ACHN (cell line): ENCODE results near the gene RPS6KA5.
A peak's percentile ranks its signal among the peaks of the same experiment; 100 is the strongest.

Experiments
- DNase-seq: peaks from one replicate; pipeline ENCODE4 v3.0.0-alpha.2; 2015
- in situ Hi-C: cut with HindIII; loops from 2 replicates; pipeline ENCODE4 v1.10.0; 2017; ENCODE audit warnings: low sequenced_read_pairs, low pct_ligation_motif_present, low pct_unique_long_range_greater_than_20kb

Gene RPS6KA5

DNA sequence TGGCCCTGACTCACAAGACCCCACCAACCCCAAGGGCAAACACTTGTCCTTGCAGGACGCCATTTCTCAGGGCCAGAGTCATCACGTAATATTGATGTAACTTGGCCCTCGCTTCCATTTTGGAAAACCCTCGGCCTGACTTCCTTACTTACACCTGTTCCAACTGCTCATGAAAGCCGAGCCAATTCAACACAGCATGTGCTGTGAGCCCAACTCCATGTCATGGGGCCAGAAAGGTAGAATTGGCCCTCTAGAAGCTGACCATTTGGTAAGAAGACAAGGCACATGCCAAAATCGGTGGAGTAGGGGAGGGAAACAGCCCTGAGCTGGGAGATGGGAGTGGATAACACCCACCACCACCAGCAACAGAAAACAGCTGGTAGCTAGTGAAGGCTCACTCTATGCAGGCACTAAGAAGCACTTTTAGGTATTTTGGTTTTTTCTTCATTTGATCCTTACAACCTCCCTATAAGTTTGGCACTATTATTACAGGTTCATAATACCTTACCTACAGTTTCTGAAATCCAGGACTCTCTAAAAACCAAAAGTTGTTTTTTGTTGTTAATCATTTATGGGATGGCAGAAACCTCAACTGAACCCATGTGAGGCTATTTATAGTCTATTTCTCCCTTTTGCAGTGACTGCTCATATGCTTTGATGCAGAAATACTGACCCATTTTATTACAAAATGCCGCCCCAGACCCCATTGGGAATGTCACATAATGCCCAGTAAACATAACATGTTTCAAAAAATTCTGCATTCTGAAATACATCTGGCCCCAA lies 250.7 kb downstream of the RPS6KA5 start:
- in situ Hi-C loops: no loop called here
- DNase-seq: no peak

DNA sequence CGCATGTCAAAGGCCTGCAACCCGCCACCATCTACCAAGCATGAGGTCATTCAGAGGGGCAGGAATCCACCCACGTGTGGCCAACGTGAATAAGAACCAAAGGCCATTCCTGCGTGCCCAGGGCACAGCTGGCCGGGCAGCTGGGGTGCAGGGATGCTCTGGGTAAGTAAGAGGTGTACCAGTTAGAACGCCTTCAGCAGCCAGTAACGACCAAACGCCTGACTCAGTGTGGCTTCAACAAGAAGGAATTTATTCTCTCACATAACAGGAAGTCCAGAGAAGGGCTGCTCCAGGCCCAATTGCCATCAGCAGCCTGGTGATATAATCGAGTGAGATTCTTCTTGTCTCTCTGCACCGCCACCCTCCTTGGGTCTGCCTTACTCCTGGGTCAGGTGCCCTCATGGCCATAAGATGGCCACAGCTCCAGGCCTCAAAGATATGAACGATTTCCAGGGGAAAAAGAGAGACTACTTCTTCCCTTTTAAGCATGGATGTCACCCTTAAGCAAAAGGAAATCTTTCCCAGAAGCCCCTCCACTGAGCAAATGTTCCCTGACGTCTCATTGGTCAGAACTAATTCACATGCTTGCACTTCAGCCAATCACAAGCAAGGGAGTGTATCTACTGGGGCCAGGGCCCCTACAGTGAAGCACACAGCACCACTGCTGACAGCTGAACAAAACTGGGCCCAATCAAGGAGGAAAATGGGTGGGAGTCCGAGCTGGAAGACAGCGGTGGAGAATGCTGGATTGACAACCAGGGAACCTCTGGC lies 251.5 kb downstream of the RPS6KA5 start:
- in situ Hi-C loops: no loop called here
- peak; percentile 13 for DNase-seq

DNA sequence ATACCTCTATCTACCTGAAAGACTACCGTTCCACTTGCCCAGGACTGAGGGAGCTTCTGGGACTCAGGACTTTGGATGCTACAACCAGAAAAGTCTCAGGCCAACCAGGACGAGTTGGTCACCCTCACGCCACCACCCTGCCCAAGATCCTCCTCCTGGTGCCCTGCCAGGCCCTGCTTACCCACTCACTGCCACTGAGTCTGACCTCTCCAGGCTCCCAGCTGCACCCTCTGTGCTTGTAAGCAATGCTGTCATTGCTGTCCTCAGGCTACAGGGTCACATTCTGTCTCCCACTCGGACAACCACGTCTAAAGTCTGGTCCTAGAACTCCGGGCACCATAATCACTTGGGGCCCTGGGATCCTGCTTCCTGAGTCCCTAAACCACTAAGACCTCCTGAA lies 253.4 kb downstream of the RPS6KA5 start:
- no peak for DNase-seq
- in situ Hi-C loops: no loop called here

DNA sequence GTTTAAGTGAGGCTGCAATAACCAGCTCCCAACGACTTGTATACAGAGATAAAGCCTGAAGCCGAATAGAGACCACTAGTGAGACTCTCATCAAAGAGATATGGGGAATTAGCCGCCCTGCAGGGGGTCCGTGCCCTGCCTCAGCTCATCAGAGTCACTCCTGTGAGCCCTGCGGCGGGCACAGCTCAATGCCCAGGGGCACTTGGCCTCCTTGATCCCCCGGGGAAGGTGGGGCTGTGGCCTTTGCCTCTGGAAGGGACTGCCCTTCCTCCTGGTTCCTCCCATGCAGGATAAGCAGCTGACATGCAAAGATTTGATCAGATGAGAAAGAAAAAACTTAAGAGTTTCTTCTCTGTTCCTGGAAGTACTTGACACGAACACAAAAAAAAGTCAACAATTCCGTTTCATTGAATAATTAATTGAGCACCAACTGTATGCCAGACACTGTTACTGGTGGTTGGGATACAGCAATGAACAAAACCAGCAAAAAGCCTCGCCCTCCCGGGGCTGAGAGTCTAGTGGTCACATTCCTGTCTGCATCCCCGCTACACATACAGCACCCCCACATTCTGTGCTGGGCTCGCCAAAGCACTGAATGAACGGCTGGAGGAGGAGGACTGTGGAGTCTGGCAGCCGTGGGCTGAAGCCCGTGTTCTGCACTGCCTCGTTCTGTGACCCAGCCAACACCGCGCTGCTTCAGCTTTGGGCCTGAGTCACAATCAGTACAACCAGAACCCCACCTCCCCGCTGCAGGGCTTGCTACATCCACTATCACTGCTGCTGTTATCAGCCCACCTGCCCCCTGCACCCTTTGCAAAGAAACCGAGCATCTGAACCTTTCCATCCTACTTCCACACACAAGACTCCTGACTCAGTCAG lies 254.5 kb downstream of the RPS6KA5 start:
- in situ Hi-C loops: no loop called here
- DNase-seq: no peak

DNA sequence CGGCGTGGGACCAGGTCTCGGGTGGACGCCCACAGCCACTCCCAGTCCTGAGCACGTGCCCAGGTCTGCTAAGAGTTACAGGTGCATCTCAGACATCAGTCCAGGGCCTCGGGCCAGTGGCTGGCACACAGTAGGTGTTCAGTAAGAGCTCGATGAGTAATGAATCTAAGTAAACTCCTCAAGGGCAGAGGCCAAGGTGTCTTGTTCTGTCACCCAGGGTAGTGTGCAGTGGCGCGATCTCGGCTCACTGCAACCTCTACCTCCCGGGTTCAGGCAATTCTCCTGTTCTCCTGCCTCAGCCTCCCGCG lies 255.4 kb downstream of the RPS6KA5 start:
- no peak for DNase-seq
- in situ Hi-C loops: no loop called here

DNA sequence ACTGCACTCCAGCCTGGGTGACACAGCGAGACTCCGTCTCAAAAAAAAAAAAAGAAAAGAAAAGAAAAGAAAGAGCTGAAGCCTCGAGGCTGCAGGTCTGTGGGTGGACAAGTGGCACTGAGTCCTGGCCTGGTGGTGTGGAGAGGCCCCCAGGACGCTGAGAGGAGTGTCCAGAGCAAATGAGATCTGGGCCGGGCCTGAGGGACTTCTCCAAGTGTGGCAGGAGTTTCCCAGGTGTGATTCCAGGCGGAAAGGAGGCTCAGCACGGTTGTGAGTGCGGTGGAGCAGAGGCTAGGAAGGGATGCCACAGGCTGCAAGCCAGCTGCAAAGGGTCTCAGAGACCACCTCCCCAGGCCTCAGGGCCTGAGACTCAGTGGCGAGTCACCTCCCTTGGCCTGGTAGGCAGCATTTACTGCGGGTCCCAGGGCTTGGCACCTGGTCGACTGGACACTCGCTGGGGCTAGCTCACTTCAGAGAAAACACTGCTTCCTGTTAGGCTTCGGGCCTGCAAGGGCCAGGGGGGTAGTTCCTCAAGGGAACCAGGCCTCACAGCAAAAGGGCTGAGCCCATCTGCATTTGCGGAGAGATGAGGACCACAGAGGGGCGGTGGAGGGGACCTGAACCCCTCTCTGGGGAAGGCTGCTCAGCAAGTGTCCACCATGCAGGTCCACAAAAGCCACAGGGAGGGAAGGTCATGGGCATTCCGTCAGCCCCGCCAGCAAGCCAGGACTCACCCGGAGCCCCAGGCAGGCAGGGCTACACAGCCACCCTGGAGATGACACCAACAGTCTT lies 256.0 kb downstream of the RPS6KA5 start:
- DNase-seq: no peak
- in situ Hi-C loops: no loop called here

DNA sequence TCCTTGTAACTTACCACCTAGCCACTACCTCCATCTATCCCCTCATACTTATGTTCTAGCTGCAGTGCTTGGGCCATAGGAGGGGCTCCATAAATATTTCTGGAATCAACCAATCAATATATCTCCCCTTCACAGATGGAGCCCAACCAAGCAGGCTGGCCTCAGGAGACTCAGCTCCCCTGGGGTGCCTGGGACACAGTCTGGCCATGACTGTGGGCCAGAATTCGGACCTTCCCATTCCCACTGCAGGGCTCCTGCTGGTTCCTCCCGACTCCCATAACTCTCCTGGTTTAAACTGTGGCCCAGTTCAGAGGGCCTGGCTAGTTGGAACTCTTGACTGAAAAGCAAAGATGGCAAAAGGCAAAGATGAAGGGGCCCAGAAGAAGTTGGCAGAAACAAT lies 257.2 kb downstream of the RPS6KA5 start:
- DNase-seq: no peak
- in situ Hi-C loops: no loop called here

DNA sequence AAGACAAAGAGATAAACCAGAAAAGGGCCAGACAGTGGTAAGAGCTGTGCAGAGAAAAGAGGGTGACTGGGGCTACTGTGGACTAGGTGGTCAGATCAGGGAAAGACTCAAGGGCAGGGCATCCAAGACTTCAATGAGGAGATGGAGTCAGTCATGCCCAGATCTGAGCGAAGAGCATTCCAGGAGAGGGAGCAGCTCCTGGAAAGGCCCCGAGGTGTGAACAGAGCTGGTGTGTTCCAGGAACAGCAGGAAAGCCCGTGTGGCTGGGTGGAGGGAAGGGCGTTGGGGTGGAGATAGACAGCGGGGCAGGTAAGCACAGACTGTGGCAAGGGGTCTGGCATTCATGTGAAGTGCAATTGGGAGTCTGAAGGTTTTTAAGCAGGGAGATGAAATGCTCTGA lies 261.0 kb downstream of the RPS6KA5 start:
- no peak for DNase-seq
- in situ Hi-C loops: no loop called here

DNA sequence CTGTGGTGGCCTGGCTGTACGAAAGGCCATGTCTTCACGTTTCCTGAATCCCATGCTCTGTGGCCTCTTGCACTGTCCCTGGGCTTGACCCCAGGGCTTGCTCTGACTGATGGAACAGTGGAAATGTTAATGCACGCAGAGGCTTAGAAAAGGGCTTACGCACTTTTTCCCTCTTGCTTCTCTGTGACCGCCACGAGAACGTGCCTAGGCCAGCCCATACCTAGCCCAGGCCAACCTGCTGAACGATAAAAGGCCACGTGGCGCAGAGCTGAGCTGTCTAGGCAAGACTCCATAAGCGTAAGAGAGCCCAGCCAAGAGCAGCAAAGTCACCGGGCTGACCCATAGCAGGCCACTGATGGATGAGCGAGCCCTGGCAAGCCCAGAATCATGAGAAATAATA lies 262.5 kb downstream of the RPS6KA5 start:
- in situ Hi-C loops: no loop called here

More for the DNA sequence above, 262.5 kb downstream of the RPS6KA5 start:
- DNase-seq: no peak
